NCI-H526 (cell line): ENCODE results near the gene SLC9A9.
A peak's percentile ranks its signal among the peaks of the same experiment; 100 is the strongest.
"Not testable (repeated sequence)": the region's sequence is repeated elsewhere in the genome, so short reads cannot be mapped to it uniquely, and the experiment has no call there.

Experiments
- DNase-seq, 2 experiments: peaks; one replicate each; lab custom pipeline; 2025; lab: John Stamatoyannopoulos, UW

The SLC9A9 gene

DNA sequence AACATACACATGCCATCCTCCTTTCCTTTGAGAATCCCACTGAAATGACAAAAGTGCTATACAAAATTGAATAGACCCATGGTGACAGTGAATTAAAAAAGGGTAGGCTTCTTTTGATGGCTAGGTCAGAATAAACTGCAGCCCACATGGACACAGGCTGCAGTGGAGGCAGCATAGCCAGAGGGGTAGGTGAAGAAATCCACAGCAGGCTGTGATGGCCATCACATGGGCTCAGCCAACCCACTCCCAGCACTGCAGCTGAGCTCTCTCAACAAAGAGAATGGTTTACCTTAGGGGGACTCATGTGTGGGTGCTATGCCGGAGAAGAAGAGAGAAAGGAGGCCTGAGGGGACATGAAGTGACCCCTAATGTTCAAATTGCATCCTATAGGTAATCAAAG lies 397.6 kb downstream of the SLC9A9 start:
- DNase-seq: no peak

DNA sequence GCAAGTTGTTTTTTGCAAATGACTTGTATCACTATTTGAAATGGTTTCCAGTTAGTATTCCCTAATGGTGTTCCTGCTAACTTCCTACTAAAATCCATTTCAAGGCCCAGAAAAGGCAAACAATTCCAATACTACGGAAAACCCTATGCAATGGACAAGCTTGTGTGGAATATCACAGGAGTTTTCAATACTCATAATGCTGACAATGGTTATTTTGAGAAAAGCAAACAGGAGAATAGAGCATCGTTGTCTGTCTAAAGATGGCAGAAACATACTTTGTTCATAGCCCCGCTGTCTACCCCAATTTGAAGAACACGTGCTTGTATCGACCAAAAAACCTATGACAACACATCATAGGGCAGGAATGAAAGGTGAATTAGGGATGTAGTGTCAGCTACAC lies 400.8 kb downstream of the SLC9A9 start:
- DNase-seq: no peak

DNA sequence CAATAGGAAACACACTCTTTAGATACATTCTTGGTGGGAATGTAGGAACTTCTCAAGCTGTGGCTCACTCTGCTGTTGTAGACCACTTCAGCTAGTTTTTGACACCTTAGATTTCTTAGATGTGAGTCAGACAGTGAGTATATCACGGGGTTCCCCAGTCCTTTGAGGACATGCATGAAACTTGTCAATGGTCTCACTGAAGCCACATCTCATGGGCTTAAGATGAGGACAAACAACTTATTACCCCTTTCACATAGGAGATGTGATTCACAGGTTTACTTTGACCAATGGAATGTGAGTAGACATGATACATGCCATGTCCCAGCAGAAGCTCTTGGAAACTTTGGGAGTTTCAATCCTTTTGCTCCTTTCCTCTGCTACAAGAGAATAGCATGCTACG lies 403.1 kb downstream of the SLC9A9 start:
- DNase-seq: no peak

- DNase-seq: no peak
Measured at GRCh38 chr3:143443851-143444331, 404.4 kb downstream of the SLC9A9 start.

GRCh38 chr3:143442814-143443447 lies 405.3 kb downstream of the SLC9A9 start:
- no peak for DNase-seq

DNA sequence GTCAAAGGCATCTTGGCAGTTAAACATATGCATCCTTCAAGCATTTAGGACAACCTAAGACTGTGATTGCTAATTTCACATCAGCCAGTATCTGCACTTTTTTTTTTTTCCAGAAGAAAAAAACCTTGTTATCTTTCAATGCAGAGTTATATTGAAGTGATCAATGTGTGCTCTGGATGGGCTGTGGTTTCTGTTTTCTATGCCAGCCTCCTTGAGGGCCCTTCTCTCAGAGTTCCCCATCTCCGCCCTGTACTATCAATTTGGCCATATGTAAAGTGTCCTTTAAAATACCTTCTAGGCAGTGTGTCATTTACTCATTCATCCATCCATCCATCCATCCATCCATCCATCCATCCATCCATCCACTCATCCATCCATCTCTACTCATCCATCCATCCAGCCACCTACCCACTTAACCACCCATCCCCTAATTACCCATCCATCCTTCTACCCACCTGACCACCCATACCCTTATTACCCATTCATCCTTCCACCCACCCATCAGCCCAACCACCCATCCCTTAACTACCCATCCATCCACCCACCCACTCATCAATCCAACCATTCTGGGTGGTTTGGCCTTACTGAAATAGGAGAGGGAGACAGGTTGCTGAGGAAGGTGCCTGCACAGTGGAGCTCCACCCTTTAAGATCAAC lies 406.6 kb downstream of the SLC9A9 start:
- DNase-seq: no peak

- DNase-seq: no peak
Measured at GRCh38 chr3:143439817-143440216, 408.5 kb downstream of the SLC9A9 start.

- DNase-seq: no peak
Measured at GRCh38 chr3:143437405-143437804, 410.9 kb downstream of the SLC9A9 start.

DNA sequence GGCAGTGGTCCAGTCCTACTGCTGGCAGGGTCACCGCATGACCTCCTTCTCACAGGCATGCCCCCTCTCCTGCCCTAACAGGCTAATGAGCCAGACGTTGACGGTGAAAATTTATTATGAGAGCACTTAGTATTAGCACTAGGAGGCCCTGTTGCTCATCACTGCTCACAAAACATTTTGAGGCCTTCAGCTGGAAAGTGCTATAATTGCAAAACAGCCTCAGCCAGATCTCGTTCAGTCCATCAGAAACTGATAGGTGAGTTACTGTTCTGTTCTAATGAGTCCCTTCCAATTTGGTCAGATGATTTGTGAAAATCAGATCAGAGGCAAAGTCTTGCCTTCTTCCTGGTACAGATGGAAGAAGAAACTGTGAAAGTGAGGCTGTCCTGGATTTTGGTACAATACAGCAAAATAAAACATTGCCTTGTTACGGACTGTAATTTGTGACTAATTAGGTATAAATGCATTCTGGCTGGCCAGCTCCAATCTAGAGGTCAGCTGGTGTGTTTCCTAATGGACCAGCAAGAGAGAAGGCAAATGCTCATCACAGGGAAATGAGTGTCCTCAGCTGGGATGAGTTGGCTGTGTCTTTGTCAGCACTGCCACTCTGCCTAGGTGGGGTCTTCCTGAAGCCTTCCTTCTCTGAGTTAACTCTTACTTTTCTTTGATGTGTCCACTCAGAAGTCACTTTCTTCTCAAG lies 411.9 kb downstream of the SLC9A9 start:
- no peak for DNase-seq

DNA sequence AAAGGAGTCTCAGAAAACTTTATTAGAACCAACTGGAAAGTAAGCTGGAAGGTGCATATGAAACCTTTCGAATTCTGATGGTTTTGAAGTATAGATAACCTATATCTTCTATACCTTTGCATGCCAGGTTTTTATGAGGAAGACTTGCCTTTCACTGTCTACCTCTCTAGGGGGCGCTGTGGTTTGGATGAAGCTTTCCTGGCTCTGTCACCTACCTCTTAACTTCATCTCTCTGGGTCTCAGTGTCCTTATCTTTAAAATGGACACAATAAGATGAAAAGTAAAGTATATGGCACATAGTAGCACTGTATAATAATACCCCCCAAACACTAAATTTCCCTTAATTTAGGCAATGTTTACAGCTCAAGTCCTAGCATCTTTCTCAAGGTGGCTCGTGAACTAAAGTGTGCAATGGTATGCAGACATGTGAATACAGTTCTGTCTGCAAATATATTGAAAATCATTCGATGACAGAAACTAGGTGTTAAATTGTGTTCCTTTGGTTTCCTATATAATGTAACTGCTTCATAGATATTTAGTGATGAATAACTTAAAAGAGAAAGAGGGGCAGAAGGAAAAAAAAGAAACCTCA lies 414.4 kb downstream of the SLC9A9 start:
- peak in 1 of 2 experiments; percentile 26 for DNase-seq

DNA sequence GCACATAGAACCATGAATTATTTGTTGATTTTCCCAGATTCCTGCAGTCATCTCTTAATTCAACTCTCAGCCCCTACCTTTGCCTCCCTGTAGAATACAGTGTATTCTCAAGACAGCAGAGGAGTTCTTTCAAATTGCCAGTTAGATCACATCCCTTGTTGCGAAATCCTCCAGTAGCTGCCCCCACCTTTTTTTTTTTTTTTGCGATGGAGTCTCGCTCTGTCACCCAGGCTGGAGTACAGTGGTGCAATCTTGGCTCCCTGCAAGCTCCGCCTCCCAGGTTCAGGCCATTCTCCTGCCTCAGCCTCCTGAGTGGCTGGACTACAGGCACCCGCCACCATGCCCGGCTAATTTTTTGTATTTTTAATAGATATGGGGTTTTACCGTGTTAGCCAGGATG lies 417.0 kb downstream of the SLC9A9 start:
- not testable (repeated sequence) for DNase-seq

- no peak for DNase-seq
Measured at GRCh38 chr3:143430568-143430967, 417.7 kb downstream of the SLC9A9 start.

GRCh38 chr3:143429628-143430514 lies 418.4 kb downstream of the SLC9A9 start:
- DNase-seq: no peak

GRCh38 chr3:143428294-143428693 lies 420.0 kb downstream of the SLC9A9 start:
- peak; percentile 43 to 66 for DNase-seq

DNA sequence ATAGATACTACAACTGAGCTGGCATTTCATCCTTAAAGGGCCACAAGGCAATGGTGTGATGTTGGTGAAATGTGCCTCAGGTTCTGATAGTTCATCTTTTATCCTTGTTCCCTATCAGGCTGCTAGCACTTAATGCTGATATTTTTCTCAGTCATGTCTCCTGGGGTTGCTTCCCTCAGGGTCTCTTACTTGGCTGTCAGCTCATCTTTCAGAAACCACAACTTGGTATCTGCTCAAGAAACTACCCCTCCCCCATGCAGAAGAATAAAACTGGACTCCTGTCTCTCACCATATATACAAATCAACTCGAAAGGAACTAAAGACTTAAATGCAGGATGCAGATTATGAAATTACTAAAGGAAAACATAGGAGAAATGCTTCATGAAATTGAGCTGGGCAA lies 420.6 kb downstream of the SLC9A9 start:
- DNase-seq: peak in 1 of 2 experiments; percentile 19

GRCh38 chr3:143424874-143425273 lies 423.4 kb downstream of the SLC9A9 start:
- no peak for DNase-seq

DNA sequence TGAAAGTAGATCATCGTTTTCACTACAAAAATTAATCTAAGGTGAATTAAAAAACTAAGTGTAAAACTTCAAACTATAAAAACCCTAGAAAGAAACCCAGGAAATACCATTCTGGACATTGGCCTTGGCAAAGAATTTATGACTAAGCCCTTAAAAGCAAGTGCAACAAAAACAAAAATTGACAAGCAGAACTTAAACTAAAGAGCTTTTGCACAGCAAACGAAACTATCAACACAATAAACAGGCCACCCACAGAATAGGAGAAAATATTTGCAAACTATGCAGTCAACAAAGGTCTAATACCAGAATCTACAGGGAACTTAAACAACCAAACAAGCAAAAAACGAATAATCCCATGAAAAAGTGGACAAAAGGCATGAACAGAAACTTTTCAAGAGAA lies 426.7 kb downstream of the SLC9A9 start:
- no peak for DNase-seq

DNA sequence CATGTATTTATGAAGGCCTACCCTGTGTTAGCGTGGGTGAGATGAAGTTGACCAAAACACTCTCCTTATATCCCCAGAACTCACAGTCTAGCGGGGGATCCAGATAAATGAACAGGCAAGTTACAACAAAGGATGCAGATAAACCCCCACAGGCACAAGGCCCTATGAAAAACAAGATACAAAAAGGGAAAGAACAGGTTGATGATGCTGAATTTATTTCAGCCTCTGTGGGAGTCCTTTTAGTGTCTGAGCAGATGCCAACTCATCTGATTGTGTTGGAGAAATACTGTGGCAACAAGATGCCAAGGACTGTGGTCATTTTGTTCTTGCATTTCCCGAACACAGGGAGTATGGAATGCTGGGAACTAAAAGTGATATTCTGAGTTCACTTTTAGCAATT lies 428.7 kb downstream of the SLC9A9 start:
- DNase-seq: no peak

DNA sequence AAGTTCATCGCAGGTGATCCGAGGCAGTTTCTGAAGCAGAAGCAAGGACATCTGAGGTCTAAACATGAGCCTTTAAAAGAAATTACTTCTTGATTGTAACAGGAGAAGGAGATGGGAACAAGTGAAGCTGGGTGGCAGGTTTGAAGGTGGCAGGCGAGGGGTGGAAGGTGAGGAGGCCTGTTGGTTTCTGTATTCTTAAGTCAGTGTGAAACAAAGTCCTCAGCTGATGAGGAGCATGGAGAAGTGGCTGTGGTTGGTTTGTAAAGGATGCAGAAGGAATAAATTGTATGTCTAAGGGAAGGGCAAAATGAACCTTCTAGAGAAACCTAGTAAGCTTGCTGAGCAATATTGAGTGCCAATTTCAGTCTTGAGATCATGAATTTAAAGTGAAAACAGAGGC lies 429.9 kb downstream of the SLC9A9 start:
- no peak for DNase-seq

GRCh38 chr3:143416229-143416628 lies 432.0 kb downstream of the SLC9A9 start:
- no peak for DNase-seq

DNA sequence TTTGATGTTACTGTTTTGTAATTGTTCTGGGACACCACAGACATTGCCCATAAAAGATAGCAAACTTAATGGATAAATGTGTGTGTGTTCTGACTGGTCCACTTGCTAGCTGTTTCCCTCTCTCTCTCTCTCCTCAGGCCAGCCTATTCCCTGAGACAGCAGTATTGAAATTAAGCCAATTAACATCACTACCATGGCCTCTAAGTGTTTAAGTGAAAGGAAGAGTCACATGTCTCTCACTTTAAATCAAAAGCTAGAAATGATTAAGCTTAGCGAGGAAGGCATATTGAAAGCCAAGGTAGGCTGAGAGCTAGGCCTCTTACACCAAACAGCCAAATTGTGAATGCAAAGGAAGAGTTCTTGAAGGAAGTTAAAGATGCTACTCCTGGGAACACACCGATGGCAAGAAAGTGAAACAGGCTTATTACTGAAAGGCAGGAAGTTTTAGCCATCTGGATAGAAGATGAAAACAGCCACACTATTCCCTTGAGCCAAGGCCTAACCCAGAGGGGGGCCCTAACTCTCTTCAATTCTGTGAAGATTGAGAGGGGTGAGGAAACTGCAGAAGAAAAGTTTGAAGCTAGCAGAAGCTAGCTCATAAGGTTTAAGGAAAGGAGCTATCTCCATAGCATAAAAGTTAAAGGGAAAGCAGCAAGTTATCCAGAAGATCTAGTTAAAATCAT lies 433.6 kb downstream of the SLC9A9 start:
- no peak for DNase-seq
